CD4-positive, alpha-beta T cell treated with Interleukin-17A for 4 hours (primary cell): ENCODE results near the gene BCLAF3.
A peak's percentile ranks its signal among the peaks of the same experiment; 100 is the strongest.

ENCODE experiments used
- DNase-seq: peaks from one replicate; pipeline ENCODE4 v3.0.0-alpha.2; 2020; ENCODE audit warnings: mixed read lengths

Gene BCLAF3

DNA sequence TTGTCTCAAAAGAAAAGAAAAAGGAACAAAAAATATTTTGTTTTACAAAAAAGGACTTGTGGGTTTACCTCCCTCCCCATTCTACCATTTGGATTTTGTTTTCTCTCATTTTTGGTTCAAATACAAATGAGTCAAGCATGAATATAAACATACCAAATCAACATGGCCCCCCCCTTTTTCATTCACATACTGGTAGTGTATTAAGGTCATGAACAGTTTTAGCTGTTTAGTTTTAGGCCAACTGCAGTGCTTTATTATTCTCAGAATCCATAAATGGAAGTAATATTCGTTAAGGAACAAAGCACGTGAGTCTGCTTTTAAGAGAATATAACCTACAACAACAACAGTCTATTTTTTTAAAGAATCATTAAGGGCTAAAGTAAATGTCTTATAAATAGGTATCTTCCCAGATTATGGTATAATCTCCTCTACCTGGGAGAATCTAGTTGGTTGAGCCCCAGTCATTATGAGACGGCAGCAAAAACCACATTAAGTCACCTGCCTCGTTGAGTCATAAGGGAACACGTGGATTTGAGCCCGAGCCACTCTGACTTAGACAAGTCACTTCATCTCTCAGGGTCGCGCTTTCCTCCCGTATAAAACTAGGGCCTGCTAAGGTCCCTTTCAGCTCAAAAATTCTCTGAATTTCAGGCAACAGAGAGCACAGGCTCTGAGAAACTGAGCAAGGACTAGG is 26.7 kb downstream of the BCLAF3 start:
- DNase-seq = peak; percentile 20

DNA sequence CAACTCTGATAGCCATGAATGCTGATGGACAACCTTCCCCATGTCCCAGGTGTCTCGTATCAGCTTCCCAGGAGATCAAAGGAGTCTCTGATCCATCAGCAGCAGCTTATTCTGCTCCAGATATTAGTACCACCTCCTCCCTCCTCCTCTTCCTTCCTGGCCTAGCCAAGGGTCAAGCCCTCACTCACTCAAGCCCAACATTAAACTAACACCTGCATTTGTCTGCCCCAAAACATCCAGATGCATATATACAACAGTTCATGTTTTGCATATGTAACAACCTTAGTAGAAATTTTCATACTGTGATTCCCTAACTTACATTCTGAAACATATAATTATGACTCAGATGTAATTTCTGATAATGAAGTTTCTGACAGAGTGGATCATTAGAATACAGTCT is 29.9 kb downstream of the BCLAF3 start:
- no peak for DNase-seq

DNA sequence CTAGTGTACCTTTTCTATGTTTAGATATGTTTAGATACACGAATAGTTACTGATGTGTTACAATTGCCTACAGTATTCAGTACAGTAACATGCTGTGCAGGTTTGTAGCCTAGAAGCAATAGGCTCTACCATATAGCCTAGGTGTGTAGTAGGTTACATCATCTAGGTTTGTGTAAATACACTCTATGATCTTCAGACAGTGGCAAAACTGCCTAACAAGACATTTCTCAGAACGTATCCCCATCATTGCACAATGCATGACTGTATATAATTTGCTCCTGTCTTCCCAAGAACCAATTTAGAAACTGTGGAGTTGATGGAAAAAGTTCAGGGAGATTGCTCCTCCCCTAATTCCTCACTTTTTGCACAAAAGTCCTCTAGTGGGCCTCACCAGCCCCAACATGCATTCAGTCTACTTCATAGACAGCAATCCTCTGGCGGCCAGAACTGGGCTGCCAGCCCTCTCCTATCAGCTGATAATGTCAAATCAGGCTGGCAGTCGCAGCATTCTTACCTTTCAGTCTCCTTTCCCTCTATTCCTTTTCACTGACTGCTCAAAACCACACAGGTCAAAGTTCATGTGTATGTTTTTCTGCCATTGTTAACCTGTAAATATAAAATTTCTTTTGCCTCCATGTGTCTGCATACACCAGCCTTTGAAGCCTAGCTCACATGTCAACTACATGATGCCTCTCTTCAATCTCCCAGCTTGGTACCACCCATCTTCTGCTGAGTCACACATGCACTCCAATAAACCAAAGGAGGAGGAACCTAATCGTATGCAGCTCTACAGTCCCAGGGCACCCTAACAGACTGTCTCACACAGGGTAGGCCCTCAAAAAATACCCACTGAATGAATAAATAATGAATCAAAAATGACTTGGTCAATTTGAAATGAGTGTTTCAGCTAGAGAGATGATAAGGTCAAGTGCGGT is 32.0 kb downstream of the BCLAF3 start:
- DNase-seq = no peak

DNA sequence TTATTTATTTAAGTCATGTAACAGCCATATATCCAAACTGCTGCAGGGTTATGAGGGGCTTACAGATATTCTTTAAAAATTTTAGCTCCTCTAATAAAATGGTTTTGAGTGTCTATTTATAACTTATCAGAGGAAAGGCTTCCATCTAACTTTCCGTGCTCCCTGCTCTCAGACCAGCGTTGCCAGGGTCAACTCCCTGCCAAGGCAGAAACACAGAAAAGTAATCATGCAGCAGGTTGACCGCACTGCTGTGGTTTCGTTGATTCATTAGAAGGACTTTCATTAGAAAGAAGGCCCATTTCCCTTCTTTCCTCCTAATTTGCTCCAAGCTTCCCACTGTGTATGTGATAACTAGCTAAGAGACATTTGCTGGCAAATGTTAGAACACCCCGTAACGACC is 33.9 kb downstream of the BCLAF3 start:
- no peak for DNase-seq

DNA sequence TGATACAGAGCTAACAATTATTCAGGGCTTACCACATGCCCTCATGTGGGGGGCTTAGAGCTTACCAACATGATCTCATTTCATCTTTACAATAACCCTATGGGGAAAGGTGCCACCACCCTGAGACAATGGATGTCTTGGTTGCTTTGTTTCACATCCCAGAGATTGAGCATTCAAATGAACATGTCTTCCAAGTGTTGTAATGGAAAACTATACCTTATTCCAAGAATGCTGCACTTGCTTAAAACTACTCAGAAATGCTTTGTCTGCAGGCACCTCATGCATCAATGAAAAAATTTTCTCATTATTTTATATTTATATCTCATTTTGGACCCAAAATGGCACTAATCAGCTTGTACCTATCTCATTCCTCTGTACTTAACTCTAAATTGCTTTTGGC is 34.6 kb downstream of the BCLAF3 start:
- DNase-seq = no peak

DNA sequence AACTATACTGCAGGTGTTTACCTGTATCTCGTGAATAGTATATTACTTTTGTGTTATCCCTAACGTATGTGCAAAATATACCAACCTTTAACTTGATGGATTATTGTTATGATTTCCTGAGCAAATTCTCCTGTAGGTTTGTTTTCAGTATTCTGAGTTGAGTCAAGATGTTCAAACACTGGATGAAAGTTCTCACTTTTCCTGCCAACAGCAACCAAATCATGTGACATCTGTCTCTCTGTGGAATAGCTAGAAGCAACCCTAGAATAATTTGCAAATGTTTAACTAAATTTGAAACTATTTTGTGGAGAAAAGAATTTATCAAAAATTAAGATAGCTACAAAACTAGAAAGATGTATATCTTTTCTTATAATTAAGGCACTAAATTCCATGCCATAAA is 35.6 kb downstream of the BCLAF3 start:
- DNase-seq = no peak

DNA sequence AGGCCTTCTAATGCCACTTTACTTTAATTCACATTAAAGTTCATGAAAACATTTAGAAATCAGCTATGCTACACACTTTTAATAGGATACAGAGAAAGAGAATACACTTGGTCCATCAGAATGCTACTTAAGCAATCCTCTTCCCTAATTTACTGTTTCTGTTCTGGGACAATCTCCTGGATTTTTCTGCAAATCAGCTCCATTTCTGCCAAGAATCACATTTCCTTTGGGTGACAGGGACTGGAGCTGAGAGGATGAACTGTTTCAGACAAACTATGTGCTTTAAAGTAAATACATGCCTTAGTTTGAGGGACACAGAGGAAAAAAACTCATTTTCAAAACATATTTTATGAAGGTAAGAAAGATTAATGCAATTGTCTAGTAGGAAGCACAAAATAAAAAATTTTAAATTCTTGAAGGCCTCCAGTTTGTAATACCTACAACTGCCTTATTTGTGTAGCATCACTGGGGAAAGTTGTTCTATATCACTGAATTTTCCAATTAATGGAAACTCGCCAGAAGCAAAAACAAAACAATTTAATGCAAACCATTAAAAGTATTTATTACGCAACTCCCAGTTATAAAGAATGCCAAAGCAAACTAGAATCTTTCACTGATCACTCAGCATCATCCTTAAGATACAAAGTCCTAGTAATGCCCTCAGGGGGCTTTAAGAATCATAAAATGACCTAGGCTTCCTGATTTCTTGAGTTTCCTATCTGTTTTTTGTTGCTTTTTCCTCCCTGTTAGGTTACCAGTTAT is 36.3 kb downstream of the BCLAF3 start:
- DNase-seq = no peak

DNA sequence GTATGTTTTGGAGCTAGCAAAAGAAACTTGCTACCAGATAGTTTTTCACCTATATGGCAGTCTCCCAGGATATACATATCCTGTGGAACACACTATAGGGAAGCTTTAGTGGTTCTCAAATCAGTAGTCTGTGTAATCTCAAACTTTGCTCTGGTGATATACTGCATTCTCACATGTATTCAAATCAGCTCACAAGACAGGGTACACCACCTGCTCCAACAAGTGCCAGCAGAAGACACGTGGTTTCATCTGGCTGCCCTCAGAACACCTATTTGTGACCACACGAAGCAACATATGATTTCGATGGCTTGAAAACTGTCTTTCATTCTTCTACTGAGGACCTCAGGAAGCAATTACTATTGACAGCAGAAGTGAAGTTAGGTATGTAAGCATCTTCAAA is 37.7 kb downstream of the BCLAF3 start:
- DNase-seq = no peak

DNA sequence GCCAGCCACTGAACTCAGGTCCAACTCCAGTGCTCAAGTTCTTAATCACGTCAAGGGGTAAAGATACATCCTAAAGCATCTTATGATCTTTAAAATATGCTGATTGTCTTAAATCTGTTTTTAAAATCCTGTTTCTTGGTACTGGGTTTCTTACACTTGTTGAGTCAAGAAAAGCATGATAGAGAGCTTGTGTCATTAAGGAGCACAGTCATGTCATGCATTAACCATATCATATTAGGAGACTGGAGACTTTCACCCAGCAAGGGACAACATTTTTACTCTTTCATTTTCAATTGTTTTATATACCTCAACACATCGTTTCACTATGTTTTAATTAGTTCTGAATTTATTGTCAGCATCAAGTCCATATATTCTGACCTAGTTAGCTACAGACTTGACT is 41.5 kb downstream of the BCLAF3 start:
- DNase-seq = no peak

DNA sequence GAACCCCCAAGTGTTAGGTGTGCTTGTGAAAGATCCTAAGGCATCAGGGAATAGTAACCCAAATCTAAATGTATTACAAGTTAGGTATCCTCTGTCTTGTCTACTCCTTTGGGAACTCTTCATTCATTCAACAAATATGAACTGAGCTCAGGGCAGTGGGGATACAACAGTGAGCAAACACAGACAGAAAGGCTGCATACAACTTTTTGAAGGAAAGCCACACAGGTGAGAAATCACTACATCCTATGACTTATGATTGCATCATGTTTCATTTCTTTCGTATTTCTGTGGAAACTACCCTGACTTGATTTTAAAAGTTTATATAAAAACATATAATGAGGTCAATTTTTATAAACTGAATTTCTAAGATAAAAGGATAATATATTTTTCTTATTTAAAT is 43.2 kb downstream of the BCLAF3 start:
- no peak for DNase-seq
